HK-2 (cell line): ENCODE results near the gene TTC38.

Experiments
- DNase-seq: peaks from one replicate; pipeline ENCODE4 v3.0.0-alpha.2; 2018; ENCODE audit not compliant: unreplicated experiment

Gene TTC38

GRCh38 chr22:46278656-46279645, 11.1 kb downstream of the TTC38 start:
- no peak for DNase-seq

GRCh38 chr22:46280063-46280817, 12.4 kb downstream of the TTC38 start:
- DNase-seq = no peak

- DNase-seq = no peak
Measured at GRCh38 chr22:46280999-46281623, 13.3 kb downstream of the TTC38 start.

GRCh38 chr22:46281866-46282678, 14.3 kb downstream of the TTC38 start:
- DNase-seq = no peak

- DNase-seq = no peak
Measured at GRCh38 chr22:46286006-46286405, 18.2 kb downstream of the TTC38 start.

GRCh38 chr22:46286941-46287872, 19.4 kb downstream of the TTC38 start:
- DNase-seq = no peak

- DNase-seq = no peak
Measured at GRCh38 chr22:46287873-46288751, 20.3 kb downstream of the TTC38 start.

GRCh38 chr22:46288846-46289243, 21.0 kb downstream of the TTC38 start:
- DNase-seq = no peak

GRCh38 chr22:46289244-46289891, 21.6 kb downstream of the TTC38 start:
- DNase-seq = no peak

- DNase-seq = no peak
Measured at GRCh38 chr22:46290121-46290842, 22.5 kb downstream of the TTC38 start.

GRCh38 chr22:46290843-46291785, 23.3 kb downstream of the TTC38 start:
- DNase-seq = no peak

- DNase-seq = no peak
Measured at GRCh38 chr22:46292173-46292572, 24.4 kb downstream of the TTC38 start.

GRCh38 chr22:46292732-46293131, 24.9 kb downstream of the TTC38 start:
- DNase-seq = no peak

GRCh38 chr22:46293577-46294260, 25.9 kb downstream of the TTC38 start:
- no peak for DNase-seq

- no peak for DNase-seq
Measured at GRCh38 chr22:46294784-46295183, 27.0 kb downstream of the TTC38 start.

- peak; percentile 11 for DNase-seq
Measured at GRCh38 chr22:46295277-46295971, 27.6 kb downstream of the TTC38 start.
